Ectodermal cell (in vitro differentiated cells): ENCODE data around the gene RNF39.
A peak's percentile ranks its signal among the peaks of the same experiment; 100 is the strongest.

Experiments
- H3K27ac ChIP-seq: 2 replicates; pipeline ENCODE4 v1.7.0; 2013; ENCODE audit warnings: mild to moderate bottlenecking, low read depth, low read length; ENCODE audit not compliant: insufficient read depth, poor library complexity, severe bottlenecking
- H3K27me3 ChIP-seq: 2 replicates; pipeline ENCODE4 v1.7.0; 2013; ENCODE audit warnings: mild to moderate bottlenecking, low read length; ENCODE audit not compliant: insufficient read depth, control insufficient read depth, poor library complexity, severe bottlenecking
- H3K36me3 ChIP-seq: one replicate; pipeline ENCODE4 v1.7.0; 2013; ENCODE audit warnings: low read length; ENCODE audit not compliant: control insufficient read depth, insufficient read depth
- H3K4me1 ChIP-seq: one replicate; pipeline ENCODE4 v1.7.0; 2013; ENCODE audit warnings: low read length; ENCODE audit not compliant: control insufficient read depth, insufficient read depth
- H3K4me3 ChIP-seq: 2 replicates; pipeline ENCODE4 v1.7.0; 2013; ENCODE audit warnings: low read depth, low read length, control low read depth; ENCODE audit not compliant: insufficient read depth
- H3K9me3 ChIP-seq: 2 replicates; pipeline ENCODE4 v1.7.0; 2013; ENCODE audit warnings: mild to moderate bottlenecking, low read length, moderate library complexity; ENCODE audit not compliant: control insufficient read depth
- WGBS, 2 experiments: methylation state at CpG; one replicate each; pipeline ENCODE4 v1.1.7; 2013; ENCODE audit warnings: missing lambda C conversion rate in 2 of 2; 5-methylcytosine and 5-hydroxymethylcytosine counted together

RNF39 gene

DNA sequence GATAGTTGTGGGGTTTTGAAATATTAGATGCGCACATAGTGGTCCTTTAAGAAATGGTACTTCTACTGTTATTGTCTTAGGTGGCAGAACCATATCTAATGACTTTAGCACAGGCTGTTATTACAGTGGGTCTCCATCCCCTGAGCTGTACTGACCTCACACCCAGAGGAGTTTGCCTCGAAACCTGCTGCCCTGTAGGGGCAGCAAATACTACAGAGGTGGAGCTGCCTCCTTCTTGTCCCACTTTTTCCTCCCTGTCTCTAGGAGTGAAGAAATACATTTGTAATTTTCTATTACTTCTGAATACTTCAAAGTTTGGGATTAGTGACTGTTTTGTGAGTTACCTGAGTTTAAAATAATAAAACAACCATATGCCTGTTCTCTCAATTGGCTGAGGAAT lies 29.1 kb upstream of the RNF39 start:
- H3K27ac ChIP-seq = no peak overlapping the region
- H3K27me3 ChIP-seq = peaks cover 66% of the 10 kb centered on the region
- H3K4me1 ChIP-seq = no peaks in the 10 kb centered on the region
- WGBS, 2 experiments = 53 to 63% methylated on average over 2 of the region's 2 CpGs
- no peak overlapping the region for H3K4me3 ChIP-seq
- no peaks in the 10 kb centered on the region for H3K9me3 ChIP-seq
- H3K36me3 ChIP-seq = no peaks in the 10 kb centered on the region

DNA sequence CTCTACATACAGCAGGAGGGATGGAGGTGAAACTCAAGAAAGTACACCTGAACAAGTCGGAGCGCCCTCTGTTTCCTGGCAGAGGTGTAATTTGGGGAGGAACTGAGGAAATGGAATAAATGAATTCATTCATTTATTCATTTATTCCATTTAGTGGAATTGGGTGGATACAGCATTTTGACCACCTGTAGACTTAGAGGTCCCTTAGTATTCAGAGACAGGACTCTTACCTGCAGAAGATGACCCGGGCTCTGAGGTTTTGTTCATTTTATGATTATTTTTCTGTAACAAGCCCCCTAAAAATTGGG lies 28.3 kb upstream of the RNF39 start:
- no peaks in the 10 kb centered on the region for H3K36me3 ChIP-seq
- no peaks in the 10 kb centered on the region for H3K4me1 ChIP-seq
- H3K9me3 ChIP-seq = no peaks in the 10 kb centered on the region
- H3K27ac ChIP-seq = no peak overlapping the region
- H3K4me3 ChIP-seq = no peak overlapping the region
- WGBS, 2 experiments = 57 to 61% methylated on average over 2 to 3 of the region's 3 CpGs
- H3K27me3 ChIP-seq = peaks cover 69% of the 10 kb centered on the region

DNA sequence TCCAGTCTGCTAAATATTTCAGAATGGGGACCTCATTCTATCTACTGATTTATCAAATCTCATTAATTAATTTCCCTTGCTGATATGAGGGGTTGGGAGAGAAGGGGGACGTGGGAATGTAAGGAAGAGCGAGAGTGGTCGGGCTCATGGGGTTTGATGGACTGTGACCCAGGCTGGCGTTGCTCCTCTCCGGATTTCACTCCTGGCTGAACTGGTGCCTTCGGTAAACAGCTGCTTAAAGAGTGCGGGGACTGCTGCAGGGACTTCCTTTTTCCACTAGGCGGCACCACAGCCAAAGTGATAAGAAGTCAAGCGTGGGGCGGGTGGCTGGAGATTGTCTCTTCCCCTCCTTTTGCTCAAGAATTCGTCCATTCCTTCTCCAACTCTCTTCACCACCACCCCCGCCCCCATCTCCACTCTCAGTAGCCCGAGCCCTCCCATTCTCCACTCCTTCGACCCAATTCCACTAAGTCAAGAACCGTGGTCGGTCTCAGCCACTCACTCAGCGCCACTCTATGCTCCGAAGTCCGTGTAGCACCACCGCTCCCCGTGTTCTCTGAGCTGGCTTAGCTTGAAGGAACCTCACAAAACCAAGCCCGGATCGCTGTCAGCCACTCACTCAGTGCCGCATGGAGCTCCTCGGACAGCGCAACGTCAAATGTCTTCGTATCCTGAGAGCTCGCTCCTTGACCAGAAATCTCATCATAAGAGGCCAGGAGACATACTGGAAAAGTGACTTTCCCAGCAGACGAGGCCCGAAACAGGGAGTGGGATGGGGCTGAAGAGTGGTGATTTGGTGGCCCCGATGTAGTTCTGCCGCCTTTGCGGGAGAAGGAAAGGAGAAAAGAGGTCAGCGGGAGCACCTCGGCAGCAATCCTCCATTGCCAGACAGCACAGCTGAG lies 27.7 kb upstream of the RNF39 start:
- WGBS, 2 experiments = 14% methylated on average over 36 of the region's 36 CpGs
- no peaks in the 10 kb centered on the region for H3K36me3 ChIP-seq
- peak overlapping the region; percentile 23 for H3K4me3 ChIP-seq
- no peak overlapping the region for H3K27ac ChIP-seq
- H3K9me3 ChIP-seq = no peaks in the 10 kb centered on the region
- H3K27me3 ChIP-seq = peaks cover 75% of the 10 kb centered on the region
- H3K4me1 ChIP-seq = no peaks in the 10 kb centered on the region

DNA sequence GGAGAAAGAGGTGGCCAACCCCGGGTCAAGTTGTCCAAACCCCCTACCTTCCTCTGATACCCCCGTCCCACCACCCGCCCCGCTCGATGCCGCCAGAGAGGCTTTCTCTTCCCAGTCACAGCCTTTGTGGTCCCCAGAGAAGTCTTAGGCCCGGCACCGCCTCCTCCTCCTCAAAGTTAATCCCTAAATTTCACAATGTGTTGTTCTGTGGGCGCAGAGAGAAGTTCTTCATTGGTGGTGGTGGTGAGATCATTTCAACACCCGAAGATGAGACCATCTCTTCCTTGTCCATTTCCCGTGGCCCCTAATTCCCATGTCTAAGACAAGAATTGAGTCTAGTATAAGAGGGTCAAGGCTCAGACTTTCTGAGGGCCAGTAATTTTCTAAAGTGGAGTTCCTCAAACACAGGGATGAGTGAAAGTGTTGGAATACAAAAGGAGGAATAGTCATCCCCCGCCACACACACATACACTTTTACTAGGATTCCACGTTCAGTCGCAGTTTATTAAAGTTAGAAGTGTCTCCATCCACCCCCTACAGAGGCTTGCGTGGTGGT lies 26.9 kb upstream of the RNF39 start:
- Histone ChIP-seq H3K4me1 (no peaks in the 10 kb centered on the region), H3K9me3 (no peaks in the 10 kb centered on the region), H3K27ac (no peak overlapping the region), H3K4me3 (peak overlapping the region; percentile 3), H3K36me3 (no peaks in the 10 kb centered on the region), H3K27me3 (peaks cover 79% of the 10 kb centered on the region)
- 40 to 48% methylated on average over 14 to 15 of the region's 15 CpGs for WGBS, 2 experiments

DNA sequence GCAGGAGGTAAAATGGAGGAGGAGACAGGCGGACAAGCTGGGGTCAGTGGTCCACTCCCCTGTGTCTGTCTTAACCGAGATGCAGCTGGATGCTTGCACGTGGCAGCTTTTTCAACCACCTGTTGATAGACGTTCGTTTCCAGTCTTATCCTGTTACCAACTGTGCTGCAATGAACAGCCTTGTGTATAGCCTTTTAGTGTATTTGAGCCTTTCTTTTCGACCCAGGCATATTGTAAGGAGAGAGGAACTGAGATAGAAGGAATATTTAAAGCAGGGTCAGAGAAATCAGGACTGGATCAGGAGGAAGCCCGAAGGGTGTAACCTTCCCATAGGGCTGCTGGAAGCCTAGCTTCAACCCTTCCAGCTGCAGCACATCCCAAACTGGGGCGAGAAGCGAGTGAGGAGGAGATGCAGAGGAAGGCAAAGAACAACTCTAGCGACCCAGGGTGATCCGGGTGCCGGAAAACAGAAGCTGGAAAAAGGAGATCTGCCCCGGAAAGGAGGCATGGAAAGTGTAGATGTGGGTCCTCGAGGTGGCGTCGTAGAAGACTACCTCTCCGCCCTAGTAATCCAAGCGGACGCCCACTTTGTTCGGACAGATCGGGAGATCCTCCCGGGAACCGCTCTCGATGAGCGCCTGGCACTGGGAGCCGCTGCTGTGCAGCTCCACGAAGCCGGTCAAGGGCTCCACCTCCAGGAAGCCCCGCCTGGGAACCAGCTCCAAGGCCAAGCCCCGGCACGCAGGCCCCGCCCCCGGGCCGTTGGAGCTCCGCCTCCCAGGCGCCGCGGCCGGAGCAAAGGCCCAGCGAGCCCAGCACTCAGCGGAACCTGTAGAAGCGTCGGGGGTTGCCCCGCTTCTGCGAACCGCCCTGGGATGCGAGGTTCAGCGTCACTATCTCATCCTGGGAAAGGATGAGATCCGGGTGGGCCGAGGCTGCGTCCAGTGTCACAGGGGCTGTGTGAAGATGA lies 26.2 kb upstream of the RNF39 start:
- H3K9me3 ChIP-seq = no peaks in the 10 kb centered on the region
- H3K4me3 ChIP-seq = peak overlapping the region; percentile 3
- H3K27ac ChIP-seq = no peak overlapping the region
- no peaks in the 10 kb centered on the region for H3K36me3 ChIP-seq
- H3K4me1 ChIP-seq = no peaks in the 10 kb centered on the region
- WGBS, 2 experiments = 5% methylated on average over 51 of the region's 51 CpGs
- H3K27me3 ChIP-seq = peaks cover 84% of the 10 kb centered on the region

DNA sequence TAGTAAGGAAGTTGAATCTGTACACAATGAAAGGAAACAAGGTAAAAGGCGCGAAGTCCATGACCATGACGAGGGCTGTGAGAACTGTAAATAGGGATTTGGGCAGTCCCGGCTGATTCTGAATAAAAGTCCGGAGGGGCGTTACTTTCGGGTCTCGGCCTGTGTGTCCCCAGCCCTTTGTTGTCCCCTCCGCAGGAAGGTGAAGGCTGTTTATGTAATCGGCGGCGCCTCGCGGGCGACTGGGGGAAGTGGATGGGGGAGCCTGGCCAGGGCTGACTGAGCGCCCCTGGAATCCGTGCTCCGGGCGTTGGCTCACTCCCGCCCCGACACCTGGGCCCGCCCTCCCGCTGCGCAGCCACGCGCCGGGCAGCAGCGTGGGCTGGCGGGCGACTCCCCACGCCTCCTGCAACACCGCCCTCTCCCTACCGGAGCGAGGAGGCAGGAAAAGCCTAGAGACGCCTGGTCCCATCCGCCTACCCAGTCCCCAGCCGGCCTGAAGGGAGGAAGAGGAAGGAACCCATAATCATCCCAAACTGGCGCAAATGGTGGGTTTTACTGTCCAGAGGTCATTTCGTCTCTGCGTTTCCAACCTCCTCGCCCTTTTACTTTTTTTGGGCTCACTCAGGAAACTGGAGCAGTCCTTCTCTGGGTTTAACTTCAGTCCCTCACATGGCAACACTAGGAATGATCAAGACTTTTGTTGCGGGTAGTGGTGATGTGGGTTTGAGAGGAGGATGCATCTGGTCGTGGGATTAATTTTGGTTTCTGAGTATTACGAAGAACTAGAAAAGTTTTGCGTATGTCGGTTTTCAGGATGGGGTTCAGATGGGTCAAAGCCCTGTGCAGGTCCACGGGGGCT lies 25.2 kb upstream of the RNF39 start:
- 6% methylated on average over 47 of the region's 47 CpGs for WGBS, 2 experiments
- Histone ChIP-seq H3K27ac (no peak overlapping the region), H3K36me3 (no peaks in the 10 kb centered on the region), H3K9me3 (no peaks in the 10 kb centered on the region), H3K4me1 (no peaks in the 10 kb centered on the region), H3K27me3 (peaks cover 88% of the 10 kb centered on the region), H3K4me3 (no peak overlapping the region)

DNA sequence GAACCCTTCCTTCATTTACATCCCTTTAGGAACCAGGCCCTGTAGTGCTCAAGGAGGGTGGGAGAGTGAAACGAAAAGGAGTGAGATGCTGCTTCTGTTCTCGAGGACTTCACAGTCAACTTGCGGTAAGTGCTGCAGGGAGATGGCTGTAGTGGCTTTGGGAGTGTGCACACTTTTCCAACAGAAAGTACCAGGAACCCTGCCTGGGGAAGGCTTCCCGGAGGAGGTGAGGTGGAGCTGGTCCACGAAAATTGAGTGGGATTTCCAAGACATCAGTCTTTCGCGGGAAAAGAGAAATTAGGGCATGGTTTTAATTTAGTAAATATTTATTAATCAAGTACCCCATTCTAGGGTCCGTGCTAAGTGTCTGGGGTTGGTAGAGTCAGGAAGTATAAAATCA lies 24.6 kb upstream of the RNF39 start:
- 14 to 19% methylated on average over 6 to 8 of the region's 8 CpGs for WGBS, 2 experiments
- H3K9me3 ChIP-seq = no peaks in the 10 kb centered on the region
- peaks cover 92% of the 10 kb centered on the region for H3K27me3 ChIP-seq
- H3K27ac ChIP-seq = no peak overlapping the region
- no peak overlapping the region for H3K4me3 ChIP-seq
- H3K36me3 ChIP-seq = no peaks in the 10 kb centered on the region
- no peaks in the 10 kb centered on the region for H3K4me1 ChIP-seq

DNA sequence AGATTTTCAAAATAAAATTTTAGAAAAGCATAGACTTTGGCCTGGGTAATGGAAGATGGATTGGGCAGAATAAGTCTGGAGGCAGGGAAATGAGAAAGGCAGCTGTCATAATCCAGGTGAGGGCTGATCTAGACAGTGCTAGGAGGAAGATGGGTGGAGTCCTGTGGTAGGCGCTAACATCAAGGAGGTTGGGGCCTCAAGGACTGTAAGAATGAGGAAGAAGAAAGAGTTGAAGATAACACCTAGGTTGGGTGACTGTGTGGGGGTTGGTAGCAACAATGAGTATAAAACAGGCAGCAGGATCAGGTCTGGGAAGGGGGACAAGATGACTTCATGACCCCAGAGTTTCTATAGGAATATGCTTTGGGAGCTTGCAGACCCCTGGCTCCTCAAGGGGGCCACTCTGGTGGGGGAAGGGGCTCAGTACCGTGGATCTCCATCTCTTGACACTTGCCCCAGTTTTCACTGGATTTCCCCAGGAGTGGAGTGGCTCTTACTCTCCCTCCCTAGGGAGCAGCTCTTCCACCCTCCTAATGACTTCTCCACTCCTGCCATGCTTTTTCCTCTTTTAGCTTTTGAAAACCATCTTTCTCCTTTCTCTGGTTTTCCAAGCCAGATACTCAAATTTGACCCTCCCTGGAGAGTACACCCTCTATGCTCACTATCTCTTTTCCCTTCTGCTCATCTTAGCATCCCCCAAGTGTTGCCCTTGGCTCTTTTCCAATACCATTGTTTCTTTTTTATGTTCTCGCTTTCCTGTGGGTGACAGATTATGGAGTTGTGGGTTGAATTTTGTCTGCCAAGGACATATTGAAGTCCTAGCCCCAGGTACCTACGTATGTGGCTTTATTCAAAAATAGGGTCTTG lies 22.6 kb upstream of the RNF39 start:
- no peaks in the 10 kb centered on the region for H3K9me3 ChIP-seq
- WGBS, 2 experiments = 83 to 90% methylated on average over 4 of the region's 4 CpGs
- H3K4me1 ChIP-seq = no peaks in the 10 kb centered on the region
- H3K27me3 ChIP-seq = peaks cover 82% of the 10 kb centered on the region
- no peak overlapping the region for H3K4me3 ChIP-seq
- no peaks in the 10 kb centered on the region for H3K36me3 ChIP-seq
- H3K27ac ChIP-seq = no peak overlapping the region

DNA sequence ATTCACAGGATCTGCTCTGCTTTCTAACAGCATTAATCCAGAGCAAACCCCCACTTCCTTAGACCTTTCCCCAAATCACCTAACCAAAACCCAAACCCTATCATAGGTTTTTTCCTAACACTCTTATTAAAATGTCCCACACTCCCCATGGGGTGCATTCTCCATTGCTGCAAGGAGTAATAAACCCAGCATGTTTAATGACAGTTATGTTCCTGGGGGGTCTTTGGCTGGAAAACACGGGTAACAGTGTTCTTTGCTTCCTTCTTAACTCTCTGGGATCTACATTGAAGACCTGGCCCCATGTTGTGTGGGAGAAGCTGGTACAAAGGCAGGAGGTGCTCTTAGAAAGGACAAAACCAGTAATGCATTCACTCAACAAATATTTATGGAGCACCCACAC lies 21.3 kb upstream of the RNF39 start:
- 61 to 63% methylated on average over 1 of the region's 1 CpG for WGBS, 2 experiments
- Histone ChIP-seq H3K27me3 (peaks cover 75% of the 10 kb centered on the region), H3K4me1 (no peaks in the 10 kb centered on the region)

More for the DNA sequence above, 21.3 kb upstream of the RNF39 start:
- no peak overlapping the region for H3K4me3 ChIP-seq
- no peak overlapping the region for H3K27ac ChIP-seq
- no peaks in the 10 kb centered on the region for H3K9me3 ChIP-seq
- H3K36me3 ChIP-seq = no peaks in the 10 kb centered on the region
